HG02938 (cell line): ENCODE results near the gene NCKAP5.

Source experiments
- ATAC-seq: cut with Tn5 transposase; IDR thresholded peaks from one replicate; pipeline ENCODE4 v1.9.1; 2021; ENCODE audit warnings: mild to moderate bottlenecking, moderate library complexity; ENCODE audit not compliant: unreplicated experiment

Gene NCKAP5

GRCh38 chr2:133568172-133568571 lies at the start of gene NCKAP5:
NCKAP5 (minus strand) TSS chr2:133568463; CDS start chr2:133517526, 50,937 bp downstream.
- ATAC-seq = no peak

GRCh38 chr2:133609664-133610063 lies 41.4 kb upstream of the NCKAP5 start:
- ATAC-seq = no peak

- ATAC-seq = no peak
Observed at GRCh38 chr2:133608291-133608690, 40.0 kb upstream of the NCKAP5 start.

GRCh38 chr2:133607679-133608078 lies 39.4 kb upstream of the NCKAP5 start:
- ATAC-seq = no peak

GRCh38 chr2:133606616-133607015 lies 38.4 kb upstream of the NCKAP5 start:
- no peak for ATAC-seq

GRCh38 chr2:133605766-133606137 lies 37.5 kb upstream of the NCKAP5 start:
- no peak for ATAC-seq

- ATAC-seq = no peak
Observed at GRCh38 chr2:133605011-133605765, 36.9 kb upstream of the NCKAP5 start.

GRCh38 chr2:133603109-133603508 lies 34.8 kb upstream of the NCKAP5 start:
- ATAC-seq = no peak

- ATAC-seq = no peak
Observed at GRCh38 chr2:133602538-133602937, 34.3 kb upstream of the NCKAP5 start.

GRCh38 chr2:133600266-133600928 lies 32.1 kb upstream of the NCKAP5 start:
- no peak for ATAC-seq

GRCh38 chr2:133599811-133600210 lies 31.5 kb upstream of the NCKAP5 start:
- no peak for ATAC-seq

- ATAC-seq = no peak
Observed at GRCh38 chr2:133599211-133599803, 31.0 kb upstream of the NCKAP5 start.

GRCh38 chr2:133598769-133599168 lies 30.5 kb upstream of the NCKAP5 start:
- ATAC-seq = no peak

- no peak for ATAC-seq
Observed at GRCh38 chr2:133596701-133597393, 28.6 kb upstream of the NCKAP5 start.

GRCh38 chr2:133591164-133591563 lies 22.9 kb upstream of the NCKAP5 start:
- ATAC-seq = no peak

- ATAC-seq = no peak
Observed at GRCh38 chr2:133589456-133589855, 21.2 kb upstream of the NCKAP5 start.

GRCh38 chr2:133588144-133588543 lies 19.9 kb upstream of the NCKAP5 start:
- no peak for ATAC-seq

GRCh38 chr2:133586978-133587377 lies 18.7 kb upstream of the NCKAP5 start:
- no peak for ATAC-seq

- ATAC-seq = no peak
Observed at GRCh38 chr2:133581010-133581760, 12.9 kb upstream of the NCKAP5 start.

GRCh38 chr2:133579274-133579673 lies 11.0 kb upstream of the NCKAP5 start:
- ATAC-seq = no peak

- no peak for ATAC-seq
Observed at GRCh38 chr2:133576714-133577113, 8.5 kb upstream of the NCKAP5 start.
